ENCODE data around the gene RAPGEF4. TPM values are rescaled to one million over a fixed set of nuclear protein-coding genes. Genes with fewer than 3 reads are reported as not detected.

The RAPGEF4 gene
- total RNA-seq, 1 experiment from 2014 or later, result 2.2 TPM

DNA sequence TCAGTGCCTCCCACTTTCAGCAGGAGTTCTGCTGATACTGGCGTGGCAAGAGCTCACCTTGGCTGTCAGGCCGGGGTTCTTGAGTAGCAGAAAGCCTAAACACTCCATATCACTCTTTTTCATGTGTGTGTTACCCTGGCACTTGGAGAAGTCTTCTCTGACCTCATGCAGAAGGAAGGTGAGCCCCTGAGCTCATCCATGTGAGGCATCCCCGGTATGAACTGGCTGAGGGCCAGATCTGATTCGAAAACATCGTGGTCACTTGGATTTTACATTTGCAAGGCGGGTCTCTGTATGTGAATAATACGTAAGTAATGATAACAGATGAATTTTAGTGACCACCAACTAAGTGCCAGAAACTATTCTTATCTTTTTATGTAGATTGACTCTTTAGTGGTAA, 93.6 kb downstream of the RAPGEF4 start:
- no peak for TF ChIP-seq ZNF263 (CRISPR knock-in tag; IDR thresholded peaks at IDR 0.05; ENCODE audit: low read depth)
- TF ChIP-seq, protein P1, sequence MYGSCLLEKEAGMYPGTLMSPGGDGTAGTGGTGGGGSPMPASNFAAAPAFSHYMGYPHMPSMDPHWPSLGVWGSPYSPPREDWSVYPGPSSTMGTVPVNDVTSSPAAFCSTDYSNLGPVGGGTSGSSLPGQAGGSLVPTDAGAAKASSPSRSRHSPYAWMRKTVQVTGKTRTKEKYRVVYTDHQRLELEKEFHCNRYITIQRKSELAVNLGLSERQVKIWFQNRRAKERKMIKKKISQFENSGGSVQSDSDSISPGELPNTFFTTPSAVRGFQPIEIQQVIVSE (CRISPR knock-in tag; IDR thresholded peaks at IDR 0.05; ENCODE audit: borderline replicate concordance), result no peak
- TF ChIP-seq HMGA2 (CRISPR knock-in tag; IDR thresholded peaks at IDR 0.05), result no peak
- TF ChIP-seq, protein P2, sequence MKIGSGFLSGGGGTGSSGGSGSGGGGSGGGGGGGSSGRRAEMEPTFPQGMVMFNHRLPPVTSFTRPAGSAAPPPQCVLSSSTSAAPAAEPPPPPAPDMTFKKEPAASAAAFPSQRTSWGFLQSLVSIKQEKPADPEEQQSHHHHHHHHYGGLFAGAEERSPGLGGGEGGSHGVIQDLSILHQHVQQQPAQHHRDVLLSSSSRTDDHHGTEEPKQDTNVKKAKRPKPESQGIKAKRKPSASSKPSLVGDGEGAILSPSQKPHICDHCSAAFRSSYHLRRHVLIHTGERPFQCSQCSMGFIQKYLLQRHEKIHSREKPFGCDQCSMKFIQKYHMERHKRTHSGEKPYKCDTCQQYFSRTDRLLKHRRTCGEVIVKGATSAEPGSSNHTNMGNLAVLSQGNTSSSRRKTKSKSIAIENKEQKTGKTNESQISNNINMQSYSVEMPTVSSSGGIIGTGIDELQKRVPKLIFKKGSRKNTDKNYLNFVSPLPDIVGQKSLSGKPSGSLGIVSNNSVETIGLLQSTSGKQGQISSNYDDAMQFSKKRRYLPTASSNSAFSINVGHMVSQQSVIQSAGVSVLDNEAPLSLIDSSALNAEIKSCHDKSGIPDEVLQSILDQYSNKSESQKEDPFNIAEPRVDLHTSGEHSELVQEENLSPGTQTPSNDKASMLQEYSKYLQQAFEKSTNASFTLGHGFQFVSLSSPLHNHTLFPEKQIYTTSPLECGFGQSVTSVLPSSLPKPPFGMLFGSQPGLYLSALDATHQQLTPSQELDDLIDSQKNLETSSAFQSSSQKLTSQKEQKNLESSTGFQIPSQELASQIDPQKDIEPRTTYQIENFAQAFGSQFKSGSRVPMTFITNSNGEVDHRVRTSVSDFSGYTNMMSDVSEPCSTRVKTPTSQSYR (CRISPR knock-in tag; IDR thresholded peaks at IDR 0.05), result no peak
- TF ChIP-seq ZNF138 (CRISPR knock-in tag; conservative IDR thresholded peaks at IDR 0.05), result no peak
- TF ChIP-seq CBFB (CRISPR knock-in tag; IDR thresholded peaks at IDR 0.05; ENCODE audit: low read depth), result no peak
- no peak for ATAC-seq
- no peak overlapping the region for H3K4me3 Mint-ChIP-seq
- H3K9me3 Mint-ChIP-seq, result no peaks in the 10 kb centered on the region
- ChIA-PET CTCF (no interaction called here), POLR2A (interaction anchor here (0.6 kb wide), 1 partner anchor 101 kb away, joined by 3 read pairs; no protein-coding TSS in a partner anchor)
- H3K4me1 Mint-ChIP-seq, result no peaks in the 10 kb centered on the region
- no peak overlapping the region for H3K27ac Mint-ChIP-seq
- H3K27me3 Mint-ChIP-seq (ENCODE audit: low read depth), result no peaks in the 10 kb centered on the region; the same call in 1 of the 2 replicates
- DNase-seq (ENCODE audit: low spot score), result no peak
- H3K36me3 Mint-ChIP-seq, result no peaks in the 10 kb centered on the region

DNA sequence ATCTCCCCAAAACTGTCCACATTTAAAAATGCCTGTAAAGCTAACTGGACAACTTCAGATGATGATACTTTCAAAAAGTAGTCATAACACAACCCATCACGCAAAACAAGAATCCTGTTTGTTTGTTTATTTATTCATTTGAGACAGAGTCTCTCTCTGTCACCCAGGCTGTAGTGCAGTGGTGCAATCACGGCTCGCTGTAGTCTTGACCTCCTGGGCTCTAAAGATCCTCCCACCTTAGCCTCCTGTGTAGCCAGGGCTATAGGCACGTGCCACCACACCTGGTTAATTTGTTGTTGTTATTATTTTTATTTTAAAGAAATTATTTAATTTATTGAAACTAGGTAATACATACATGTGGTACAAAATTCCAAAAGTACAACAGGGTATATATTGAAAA, 94.8 kb downstream of the RAPGEF4 start:
- Mint-ChIP-seq H3K4me3 (no peak overlapping the region), H3K27me3 (ENCODE audit: low read depth) (no peaks in the 10 kb centered on the region; the same call in 1 of the 2 replicates), H3K4me1 (0 out of 2 replicates have a peak, but pooled peaks cover 5% of the 10 kb centered on the region), H3K36me3 (no peaks in the 10 kb centered on the region), H3K9me3 (no peaks in the 10 kb centered on the region), H3K27ac (no peak overlapping the region)
- ATAC-seq (no peak), DNase-seq (ENCODE audit: low spot score) (no peak)
- ChIA-PET POLR2A (no interaction called here), CTCF (interaction anchor here (0.6 kb wide), 1 partner anchor 8 kb away, joined by 3 read pairs; no protein-coding TSS in a partner anchor)
- TF ChIP-seq, protein P2 (CRISPR knock-in tag; IDR thresholded peaks at IDR 0.05), result no peak
- TF ChIP-seq TP53 (CRISPR knock-in tag; IDR thresholded peaks at IDR 0.05), result no peak
- TF ChIP-seq SMAD3 (CRISPR knock-in tag; IDR thresholded peaks at IDR 0.05; ENCODE audit: borderline replicate concordance), result no peak
- no peak for TF ChIP-seq ETV6 (CRISPR knock-in tag; IDR thresholded peaks at IDR 0.05)
- TF ChIP-seq, protein P3, sequence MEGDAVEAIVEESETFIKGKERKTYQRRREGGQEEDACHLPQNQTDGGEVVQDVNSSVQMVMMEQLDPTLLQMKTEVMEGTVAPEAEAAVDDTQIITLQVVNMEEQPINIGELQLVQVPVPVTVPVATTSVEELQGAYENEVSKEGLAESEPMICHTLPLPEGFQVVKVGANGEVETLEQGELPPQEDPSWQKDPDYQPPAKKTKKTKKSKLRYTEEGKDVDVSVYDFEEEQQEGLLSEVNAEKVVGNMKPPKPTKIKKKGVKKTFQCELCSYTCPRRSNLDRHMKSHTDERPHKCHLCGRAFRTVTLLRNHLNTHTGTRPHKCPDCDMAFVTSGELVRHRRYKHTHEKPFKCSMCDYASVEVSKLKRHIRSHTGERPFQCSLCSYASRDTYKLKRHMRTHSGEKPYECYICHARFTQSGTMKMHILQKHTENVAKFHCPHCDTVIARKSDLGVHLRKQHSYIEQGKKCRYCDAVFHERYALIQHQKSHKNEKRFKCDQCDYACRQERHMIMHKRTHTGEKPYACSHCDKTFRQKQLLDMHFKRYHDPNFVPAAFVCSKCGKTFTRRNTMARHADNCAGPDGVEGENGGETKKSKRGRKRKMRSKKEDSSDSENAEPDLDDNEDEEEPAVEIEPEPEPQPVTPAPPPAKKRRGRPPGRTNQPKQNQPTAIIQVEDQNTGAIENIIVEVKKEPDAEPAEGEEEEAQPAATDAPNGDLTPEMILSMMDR (IDR thresholded peaks at IDR 0.05), result no peak
- no peak for TF ChIP-seq SP1 (CRISPR knock-in tag; conservative IDR thresholded peaks at IDR 0.05)
- no peak for TF ChIP-seq ZNF396 (CRISPR knock-in tag; IDR thresholded peaks at IDR 0.05; ENCODE audit: borderline replicate concordance)
- TF ChIP-seq ESRRA (CRISPR knock-in tag; IDR thresholded peaks at IDR 0.05; ENCODE audit: borderline replicate concordance), result no peak
- no peak for TF ChIP-seq ZNF263 (CRISPR knock-in tag; IDR thresholded peaks at IDR 0.05; ENCODE audit: low read depth)
- no peak for TF ChIP-seq GRHL2 (CRISPR knock-in tag; IDR thresholded peaks at IDR 0.05; ENCODE audit: insufficient replicate concordance, severe bottlenecking)
- TF ChIP-seq, protein P4, sequence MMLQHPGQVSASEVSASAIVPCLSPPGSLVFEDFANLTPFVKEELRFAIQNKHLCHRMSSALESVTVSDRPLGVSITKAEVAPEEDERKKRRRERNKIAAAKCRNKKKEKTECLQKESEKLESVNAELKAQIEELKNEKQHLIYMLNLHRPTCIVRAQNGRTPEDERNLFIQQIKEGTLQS (CRISPR knock-in tag; conservative IDR thresholded peaks at IDR 0.05), result no peak
- TF ChIP-seq, protein P5, sequence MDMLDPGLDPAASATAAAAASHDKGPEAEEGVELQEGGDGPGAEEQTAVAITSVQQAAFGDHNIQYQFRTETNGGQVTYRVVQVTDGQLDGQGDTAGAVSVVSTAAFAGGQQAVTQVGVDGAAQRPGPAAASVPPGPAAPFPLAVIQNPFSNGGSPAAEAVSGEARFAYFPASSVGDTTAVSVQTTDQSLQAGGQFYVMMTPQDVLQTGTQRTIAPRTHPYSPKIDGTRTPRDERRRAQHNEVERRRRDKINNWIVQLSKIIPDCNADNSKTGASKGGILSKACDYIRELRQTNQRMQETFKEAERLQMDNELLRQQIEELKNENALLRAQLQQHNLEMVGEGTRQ (CRISPR knock-in tag; IDR thresholded peaks at IDR 0.05), result no peak
- no peak for TF ChIP-seq PRRX2 (CRISPR knock-in tag; IDR thresholded peaks at IDR 0.05)
- TF ChIP-seq, protein P6, sequence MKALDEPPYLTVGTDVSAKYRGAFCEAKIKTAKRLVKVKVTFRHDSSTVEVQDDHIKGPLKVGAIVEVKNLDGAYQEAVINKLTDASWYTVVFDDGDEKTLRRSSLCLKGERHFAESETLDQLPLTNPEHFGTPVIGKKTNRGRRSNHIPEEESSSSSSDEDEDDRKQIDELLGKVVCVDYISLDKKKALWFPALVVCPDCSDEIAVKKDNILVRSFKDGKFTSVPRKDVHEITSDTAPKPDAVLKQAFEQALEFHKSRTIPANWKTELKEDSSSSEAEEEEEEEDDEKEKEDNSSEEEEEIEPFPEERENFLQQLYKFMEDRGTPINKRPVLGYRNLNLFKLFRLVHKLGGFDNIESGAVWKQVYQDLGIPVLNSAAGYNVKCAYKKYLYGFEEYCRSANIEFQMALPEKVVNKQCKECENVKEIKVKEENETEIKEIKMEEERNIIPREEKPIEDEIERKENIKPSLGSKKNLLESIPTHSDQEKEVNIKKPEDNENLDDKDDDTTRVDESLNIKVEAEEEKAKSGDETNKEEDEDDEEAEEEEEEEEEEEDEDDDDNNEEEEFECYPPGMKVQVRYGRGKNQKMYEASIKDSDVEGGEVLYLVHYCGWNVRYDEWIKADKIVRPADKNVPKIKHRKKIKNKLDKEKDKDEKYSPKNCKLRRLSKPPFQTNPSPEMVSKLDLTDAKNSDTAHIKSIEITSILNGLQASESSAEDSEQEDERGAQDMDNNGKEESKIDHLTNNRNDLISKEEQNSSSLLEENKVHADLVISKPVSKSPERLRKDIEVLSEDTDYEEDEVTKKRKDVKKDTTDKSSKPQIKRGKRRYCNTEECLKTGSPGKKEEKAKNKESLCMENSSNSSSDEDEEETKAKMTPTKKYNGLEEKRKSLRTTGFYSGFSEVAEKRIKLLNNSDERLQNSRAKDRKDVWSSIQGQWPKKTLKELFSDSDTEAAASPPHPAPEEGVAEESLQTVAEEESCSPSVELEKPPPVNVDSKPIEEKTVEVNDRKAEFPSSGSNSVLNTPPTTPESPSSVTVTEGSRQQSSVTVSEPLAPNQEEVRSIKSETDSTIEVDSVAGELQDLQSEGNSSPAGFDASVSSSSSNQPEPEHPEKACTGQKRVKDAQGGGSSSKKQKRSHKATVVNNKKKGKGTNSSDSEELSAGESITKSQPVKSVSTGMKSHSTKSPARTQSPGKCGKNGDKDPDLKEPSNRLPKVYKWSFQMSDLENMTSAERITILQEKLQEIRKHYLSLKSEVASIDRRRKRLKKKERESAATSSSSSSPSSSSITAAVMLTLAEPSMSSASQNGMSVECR (CRISPR knock-in tag; IDR thresholded peaks at IDR 0.05; ENCODE audit: borderline replicate concordance), result no peak
- TF ChIP-seq, protein P7, sequence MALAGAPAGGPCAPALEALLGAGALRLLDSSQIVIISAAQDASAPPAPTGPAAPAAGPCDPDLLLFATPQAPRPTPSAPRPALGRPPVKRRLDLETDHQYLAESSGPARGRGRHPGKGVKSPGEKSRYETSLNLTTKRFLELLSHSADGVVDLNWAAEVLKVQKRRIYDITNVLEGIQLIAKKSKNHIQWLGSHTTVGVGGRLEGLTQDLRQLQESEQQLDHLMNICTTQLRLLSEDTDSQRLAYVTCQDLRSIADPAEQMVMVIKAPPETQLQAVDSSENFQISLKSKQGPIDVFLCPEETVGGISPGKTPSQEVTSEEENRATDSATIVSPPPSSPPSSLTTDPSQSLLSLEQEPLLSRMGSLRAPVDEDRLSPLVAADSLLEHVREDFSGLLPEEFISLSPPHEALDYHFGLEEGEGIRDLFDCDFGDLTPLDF (CRISPR knock-in tag; IDR thresholded peaks at IDR 0.05), result no peak
